Endothelial cell of umbilical vein (primary cell): ENCODE results near the gene CBFB. TPM values are rescaled to one million over a fixed set of nuclear protein-coding genes. Genes with fewer than 3 reads are reported as not detected.

ENCODE experiments used
- BruUV-seq: library from RNA; stranded (reverse); fragments of 400-500 nt; replicated peaks from 2 replicates; lab custom pipeline; 2021; lab: Mats Ljungman, UMichigan
- CTCF ChIA-PET: fragments of 300-600, 350-600 bp; sonication (Branson Sonifier 250); formaldehyde crosslinking; loops from one replicate; lab custom pipeline; 2021; ENCODE audit warnings: antibody characterized with exemption, inconsistent platforms; lab: Charles Lee
- POLR2A ChIA-PET: fragments of 300-600, 350-600 bp; sonication (Branson Sonifier 250); formaldehyde crosslinking; loops from one replicate; lab custom pipeline; 2021; ENCODE audit warnings: antibody characterized with exemption, inconsistent platforms; lab: Charles Lee
- DNase-seq: peaks from one replicate; pipeline ENCODE4 v3.0.0-alpha.2; 2011; ENCODE audit warnings: low read depth, low spot score
- FAIRE-seq: peaks from 2 replicates; lab custom pipeline; 2011; peaks lifted over from hg19 to GRCh38; lab: Jason Lieb, UNC
- H2AFZ ChIP-seq: 2 replicates; pipeline ENCODE4 v1.6.0; 2012; ENCODE audit warnings: low read depth, low read length, control low read depth, inconsistent platforms
- H3K27ac ChIP-seq: 2 replicates; pipeline ENCODE4 v1.5.1; 2011; ENCODE audit warnings: low read depth, mild to moderate bottlenecking, control low read depth, low read length, moderate library complexity; ENCODE audit not compliant: insufficient read depth
- H3K27me3 ChIP-seq, 2 experiments: 2 replicates each; pipeline versions ENCODE4 v1.6.0 to v1.6.1; 2011; ENCODE audit warnings: low read length in 2 of 2, mixed read lengths in 1 of 2; ENCODE audit not compliant: control insufficient read depth in 2 of 2, insufficient read depth in 2 of 2
- H3K36me3 ChIP-seq, 2 experiments: 2 replicates in 1 of 2; 3 replicates in 1 of 2; pipeline ENCODE4 v1.5.1; 2011; ENCODE audit warnings: low read length in 2 of 2, mild to moderate bottlenecking in 1 of 2, moderate library complexity in 1 of 2; ENCODE audit not compliant: control insufficient read depth in 2 of 2, insufficient read depth in 2 of 2; ENCODE audit errors: extremely low read depth in 1 of 2
- H3K4me1 ChIP-seq: 3 replicates; pipeline ENCODE4 v1.5.1; 2011; ENCODE audit warnings: mild to moderate bottlenecking, low read length; ENCODE audit not compliant: control insufficient read depth, insufficient read depth; ENCODE audit errors: extremely low read depth
- H3K4me2 ChIP-seq: 2 replicates; pipeline ENCODE4 v1.6.1; 2011; ENCODE audit warnings: low read length, control low read depth, mixed read lengths; ENCODE audit not compliant: insufficient read depth
- H3K4me3 ChIP-seq, 3 experiments: fragments of 200-600 bp in 1 of 3; sonication (generic), shearing (Covaris generic) in 1 of 3; replicated peaks in 1 of 3; 2 replicates each; pipeline ENCODE4 v1.5.1; 2011 to 2016; ENCODE audit warnings: control low read depth in 3 of 3, low read length in 3 of 3, mild to moderate bottlenecking in 2 of 3, inconsistent platforms in 1 of 3, low read depth in 1 of 3, moderate library complexity in 1 of 3; ENCODE audit not compliant: insufficient read depth in 1 of 3
- H3K79me2 ChIP-seq: 2 replicates; pipeline ENCODE4 v1.6.0; 2012; ENCODE audit warnings: low read length, inconsistent platforms; ENCODE audit not compliant: control insufficient read depth, insufficient read depth
- H3K9ac ChIP-seq: replicated peaks from 2 replicates; pipeline ENCODE3; 2011; ENCODE audit warnings: low read length, control low read depth; ENCODE audit not compliant: insufficient read depth; ENCODE audit errors: extremely low read depth
- H3K9me1 ChIP-seq: replicated peaks from 3 replicates; pipeline ENCODE4 v1.6.0; 2011; ENCODE audit warnings: mild to moderate bottlenecking, low read length; ENCODE audit not compliant: control insufficient read depth, insufficient read depth; ENCODE audit errors: extremely low read depth
- H3K9me3 ChIP-seq: replicated peaks from 2 replicates; pipeline ENCODE4 v1.5.1; 2012; ENCODE audit warnings: low read length, inconsistent platforms; ENCODE audit not compliant: control insufficient read depth, insufficient read depth
- H4K20me1 ChIP-seq: replicated peaks from 2 replicates; pipeline ENCODE3; 2011; ENCODE audit warnings: mild to moderate bottlenecking, low read length; ENCODE audit not compliant: control insufficient read depth, insufficient read depth; ENCODE audit errors: extremely low read depth
- CTCF ChIP-seq, 2 donors: IDR thresholded peaks; 1 replicate in 1 of 2; 2 replicates in 1 of 2; pipeline ENCODE4 v1.5.1; 2011; ENCODE audit warnings: low read length in 2 of 2, mild to moderate bottlenecking in 2 of 2, moderate library complexity in 2 of 2, control low read depth in 1 of 2, inconsistent platforms in 1 of 2, low read depth in 1 of 2; ENCODE audit not compliant: insufficient read depth in 1 of 2; ENCODE audit errors: extremely low read depth in 1 of 2
- EZH2 ChIP-seq: IDR thresholded peaks from 2 replicates; pipeline ENCODE4 v1.6.1; 2012; ENCODE audit warnings: borderline replicate concordance, low read depth, mild to moderate bottlenecking, moderate library complexity, low read length, inconsistent platforms; ENCODE audit not compliant: severe bottlenecking
- FOS ChIP-seq: IDR thresholded peaks from 2 replicates; pipeline ENCODE4 v1.6.1; 2011; ENCODE audit warnings: mild to moderate bottlenecking, low read length, moderate library complexity, borderline replicate concordance; ENCODE audit not compliant: insufficient read depth
- GATA2 ChIP-seq: IDR thresholded peaks from 2 replicates; pipeline ENCODE4 v1.7.0; 2011; ENCODE audit warnings: low read depth, mild to moderate bottlenecking, moderate library complexity, mixed read lengths, low read length; ENCODE audit not compliant: insufficient read length, insufficient read depth
- JUN ChIP-seq: IDR thresholded peaks from 2 replicates; pipeline ENCODE4 v1.6.1; 2011; ENCODE audit warnings: borderline replicate concordance, low read depth; ENCODE audit not compliant: insufficient read length, insufficient read depth
- MAX ChIP-seq: IDR thresholded peaks from 2 replicates; pipeline ENCODE4 v1.6.1; 2011; ENCODE audit not compliant: insufficient read depth, insufficient read length
- MYC ChIP-seq: IDR thresholded peaks from one replicate; pipeline ENCODE4 v1.6.1; 2011; ENCODE audit warnings: mild to moderate bottlenecking, low read depth, low read length
- POLR2A ChIP-seq: IDR thresholded peaks from 2 replicates; pipeline ENCODE4 v1.6.1; 2012; ENCODE audit warnings: low read depth, mild to moderate bottlenecking, control low read depth, low read length
- POLR2AphosphoS5 ChIP-seq: IDR thresholded peaks from 2 replicates; pipeline ENCODE4 v1.6.1; 2012; ENCODE audit warnings: low read depth, mild to moderate bottlenecking, control low read depth, low read length, moderate library complexity; ENCODE audit not compliant: insufficient read depth
- dilution Hi-C: fragments of 300-500 bp; cut with MboI; formaldehyde crosslinking; loops from one replicate; pipeline ENCODE4 v1.15.0; 2019; ENCODE audit warnings: low sequenced_read_pairs; ENCODE audit not compliant: extremely low pct_ligation_motif_present
- intact Hi-C: fragments of 100-400 bp; cut with micrococcal nuclease; formaldehyde crosslinking; loops from one replicate; pipeline ENCODE4 v1.10.0; 2022
- polyA plus RNA-seq, 4 experiments: library from polyadenylated mRNA; depleted of rRNA in 3 of 4; stranded (reverse) in 3 of 4; unstranded in 1 of 4; fragments of >200 nt; gene quantifications; 2 replicates each; pipeline versions ENCODE4 v1.2.1 to v1.2.3, GENCODE V29; 2011 to 2012; ENCODE audit warnings: missing spikeins in 1 of 4
- total RNA-seq: library from RNA; stranded (reverse); gene quantifications from 2 replicates; pipeline ENCODE4 v1.2.3, GENCODE V29; 2021

The CBFB gene
- total and polyA plus RNA-seq, 2 donors (not counting 3 experiments of a cell fraction or from before 2014, with no cell fraction given) = 27.8 to 103 TPM

- Histone ChIP-seq H3K4me3 (no peak overlapping the region), H3K27me3 (no peaks in the 10 kb centered on the region), H3K9ac (no peak overlapping the region), H2AFZ (no peak overlapping the region), H3K4me2 (no peak overlapping the region), H3K36me3 (no peaks in the 10 kb centered on the region), H4K20me1 (no peaks in the 10 kb centered on the region), H3K27ac (no peak overlapping the region), H3K9me3 (no peaks in the 10 kb centered on the region), H3K4me1 (peaks cover 10% of the 10 kb centered on the region), H3K79me2 (peaks cover 40% of the 10 kb centered on the region), H3K9me1 (no peaks in the 10 kb centered on the region)
- BruUV-seq = no TSS peak
- dilution Hi-C loops = no loop called here
- intact Hi-C loops = no loop called here
- CTCF ChIA-PET = interaction anchor here (0.7 to 1.1 kb wide), 3 partner anchors 43 to 158 kb away, joined by 3 to 4 read pairs (median 3); no protein-coding TSS in a partner anchor
- POLR2A ChIA-PET = no interaction called here
- TF ChIP-seq MAX (no peak), POLR2AphosphoS5 (no peak), EZH2 (no peak), MYC (no peak), CTCF (IDR thresholded peaks at IDR 0.05; ENCODE audit: extremely low read depth in 1 of 2, insufficient read depth in 1 of 2, low read depth in 1 of 2, low read length in 2 of 2) (no peak), FOS (no peak), JUN (no peak), POLR2A (no peak), GATA2 (no peak)
- DNase-seq = no peak
- FAIRE-seq = no peak
These were observed 83.0 kb downstream of the CBFB start for GRCh38 chr16:67111951-67112444.
